NCI-H446 (cell line): ENCODE data around the gene AP5S1.
"Not testable (repeated sequence)": the region's sequence is repeated elsewhere in the genome, so short reads cannot be mapped to it uniquely, and the experiment has no call there.

Experiments
- DNase-seq, 2 experiments: peaks; one replicate each; lab custom pipeline; 2025; lab: John Stamatoyannopoulos, UW

Gene AP5S1

DNA sequence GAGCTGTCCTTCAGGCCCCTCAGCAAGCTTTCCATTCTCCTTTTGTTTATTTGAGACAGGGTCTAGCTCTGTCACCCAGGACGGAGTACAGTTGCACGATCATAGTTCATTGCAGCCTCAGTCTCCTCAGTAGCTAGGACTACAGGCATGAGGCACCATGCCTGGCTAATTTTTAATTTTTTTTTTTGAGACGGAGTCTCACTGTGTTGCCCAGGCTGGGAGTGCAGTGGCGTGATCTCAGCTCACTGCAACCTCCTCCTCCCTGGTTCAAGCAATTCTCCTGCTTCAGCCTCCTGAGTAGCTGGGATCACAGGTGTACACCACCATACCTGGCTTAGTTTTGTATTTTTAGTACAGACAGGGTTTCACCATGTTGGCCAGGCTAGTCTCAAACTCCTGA lies 31.1 kb upstream of the AP5S1 start:
- not testable (repeated sequence) for DNase-seq

DNA sequence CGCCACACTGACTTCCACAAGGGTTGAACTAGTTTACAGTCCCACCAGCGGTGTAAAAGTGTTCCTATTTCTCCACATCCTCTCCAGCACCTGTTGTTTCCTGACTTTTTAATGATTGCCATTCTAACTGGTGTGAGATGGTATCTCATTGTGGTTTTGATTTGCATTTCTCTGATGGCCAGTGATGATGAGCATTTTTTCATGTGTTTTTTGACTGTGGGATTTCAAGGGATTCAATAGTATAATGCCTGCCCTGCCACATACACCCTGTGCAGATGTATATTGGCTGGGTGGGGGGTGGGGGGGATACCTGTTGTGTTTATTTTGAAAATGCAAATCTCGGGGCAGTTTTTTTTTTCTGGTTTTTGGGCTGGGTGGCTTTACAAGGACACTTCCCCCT lies 26.2 kb upstream of the AP5S1 start:
- DNase-seq = not testable (repeated sequence)

DNA sequence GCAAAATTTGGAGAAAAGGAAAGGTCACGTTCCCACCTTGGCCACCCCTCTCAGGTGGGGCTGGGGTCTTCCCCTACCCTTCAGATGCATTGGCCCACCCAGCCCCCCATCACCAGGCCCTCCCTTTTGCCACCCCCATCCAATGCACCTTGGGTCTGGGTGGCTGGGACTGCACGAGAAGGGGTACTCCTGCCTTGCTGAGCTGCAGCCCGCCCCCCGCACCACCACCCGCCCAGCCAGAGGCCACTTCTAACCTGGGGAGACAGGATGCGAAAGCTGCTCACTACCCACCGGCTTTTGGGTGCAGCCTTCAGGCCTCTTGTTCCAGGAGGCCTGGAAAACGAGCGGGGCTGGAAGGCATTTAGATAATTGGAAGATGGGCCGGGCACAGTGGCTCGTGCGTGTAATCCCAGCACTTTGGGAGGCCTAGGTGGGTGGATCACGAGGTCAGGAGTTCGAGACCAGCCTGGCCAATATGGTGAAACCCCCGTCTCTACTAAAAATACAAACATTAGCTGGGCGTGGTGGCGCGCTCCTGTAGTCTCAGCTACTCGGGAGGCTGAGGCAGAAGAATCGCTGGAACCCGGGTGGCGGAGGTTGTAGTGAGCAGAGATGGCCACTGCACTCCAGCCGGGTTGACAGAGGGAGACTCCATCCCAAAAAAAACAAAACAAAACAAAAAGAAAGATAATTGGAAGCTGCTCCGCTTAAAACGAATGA lies 25.5 kb upstream of the AP5S1 start:
- no peak for DNase-seq

DNA sequence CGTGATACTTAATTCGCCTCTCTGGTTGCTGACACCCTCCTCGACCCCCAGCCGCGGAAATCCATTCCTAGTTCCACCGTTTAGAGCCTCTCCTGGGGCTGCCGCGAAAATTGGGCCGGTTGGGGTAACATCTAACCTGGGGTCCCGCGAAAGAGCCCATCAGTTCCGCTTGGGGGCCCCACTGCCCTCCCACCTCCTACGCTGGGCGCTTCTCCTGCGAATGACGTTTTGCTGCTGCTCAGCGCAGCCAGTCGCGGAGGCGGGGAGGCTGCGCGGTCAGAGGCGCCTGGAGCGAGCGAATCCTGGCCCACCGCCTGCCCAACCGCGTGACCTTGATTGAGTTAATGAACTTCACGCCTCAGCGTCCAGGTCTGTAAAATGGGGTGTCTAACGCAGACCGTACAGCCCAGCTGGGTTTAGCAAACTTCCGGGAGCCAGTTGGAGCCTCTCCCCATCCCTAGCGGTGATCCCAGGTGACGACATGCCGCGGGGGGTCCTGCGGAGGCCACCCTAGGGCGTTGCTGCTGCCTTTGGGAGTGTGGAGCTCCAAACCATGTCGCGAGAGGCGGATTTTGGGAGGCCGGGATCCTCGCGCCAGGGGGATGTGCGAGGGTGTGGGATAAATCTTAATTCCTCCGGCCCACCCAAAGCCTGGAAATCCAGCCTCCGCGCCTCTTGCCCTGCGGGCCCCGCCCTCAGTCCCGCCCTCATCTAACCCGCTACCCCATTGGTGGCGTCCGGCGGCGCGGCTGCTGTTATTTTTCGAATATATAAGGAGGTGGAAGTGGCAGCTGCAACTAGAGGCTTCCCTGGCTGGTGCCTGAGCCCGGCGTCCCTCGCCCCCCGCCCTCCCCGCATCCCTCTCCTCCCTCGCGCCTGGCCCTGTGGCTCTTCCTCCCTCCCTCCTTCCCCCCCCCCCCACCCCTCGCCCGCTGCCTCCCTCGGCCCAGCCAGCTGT lies 24.6 kb upstream of the AP5S1 start, which contains the start of gene CDC25B:
Gene CDC25B (plus strand): TSS at position 800 of the 958 bp plus-strand sequence. CDS start 222 bp downstream, outside the sequence.
- peak; percentile 83 to 93 for DNase-seq

DNA sequence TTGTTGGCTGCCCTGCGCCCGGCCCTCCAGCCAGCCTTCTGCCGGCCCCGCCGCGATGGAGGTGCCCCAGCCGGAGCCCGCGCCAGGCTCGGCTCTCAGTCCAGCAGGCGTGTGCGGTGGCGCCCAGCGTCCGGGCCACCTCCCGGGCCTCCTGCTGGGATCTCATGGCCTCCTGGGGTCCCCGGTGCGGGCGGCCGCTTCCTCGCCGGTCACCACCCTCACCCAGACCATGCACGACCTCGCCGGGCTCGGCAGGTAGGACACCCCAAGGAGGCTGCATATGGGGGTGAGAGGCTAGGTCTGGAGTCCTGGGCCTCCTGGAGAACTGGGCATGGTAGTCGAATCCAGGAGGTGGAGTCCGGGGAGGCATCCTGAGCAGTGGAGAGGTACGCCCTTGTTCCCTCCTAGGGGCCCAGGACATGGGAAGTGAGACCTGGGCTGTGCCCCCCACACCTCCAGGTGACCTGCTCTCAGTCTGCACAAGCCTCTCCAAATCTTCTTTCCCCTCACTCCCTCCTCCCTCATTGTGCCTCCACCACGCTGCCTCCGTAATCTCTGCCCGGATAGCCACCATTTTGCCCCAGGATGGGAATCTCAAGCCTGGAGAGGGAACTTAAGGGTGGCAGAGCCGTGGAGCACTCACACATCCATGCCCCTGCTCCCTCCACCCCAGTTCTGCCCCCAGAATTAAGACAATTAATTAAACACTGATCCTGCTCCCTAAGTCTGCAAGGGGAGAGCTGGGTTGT lies 23.7 kb upstream of the AP5S1 start:
- no peak for DNase-seq

DNA sequence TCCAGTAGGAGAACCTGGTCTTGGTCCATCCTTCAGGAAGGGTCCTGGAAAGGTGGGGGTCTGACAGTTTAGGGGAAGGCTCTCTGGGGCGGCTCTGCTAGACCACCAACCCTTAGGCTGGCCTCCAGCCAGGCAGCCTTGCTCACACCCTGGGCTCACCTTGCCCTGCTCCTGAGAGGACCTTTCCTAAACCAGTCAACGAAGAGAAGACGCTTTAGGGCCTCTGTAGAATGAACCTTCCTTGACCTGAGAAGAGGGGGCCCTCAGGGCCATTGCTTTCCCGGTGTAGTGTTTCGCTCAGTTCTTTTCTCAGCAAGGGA lies 23.2 kb upstream of the AP5S1 start:
- no peak for DNase-seq

DNA sequence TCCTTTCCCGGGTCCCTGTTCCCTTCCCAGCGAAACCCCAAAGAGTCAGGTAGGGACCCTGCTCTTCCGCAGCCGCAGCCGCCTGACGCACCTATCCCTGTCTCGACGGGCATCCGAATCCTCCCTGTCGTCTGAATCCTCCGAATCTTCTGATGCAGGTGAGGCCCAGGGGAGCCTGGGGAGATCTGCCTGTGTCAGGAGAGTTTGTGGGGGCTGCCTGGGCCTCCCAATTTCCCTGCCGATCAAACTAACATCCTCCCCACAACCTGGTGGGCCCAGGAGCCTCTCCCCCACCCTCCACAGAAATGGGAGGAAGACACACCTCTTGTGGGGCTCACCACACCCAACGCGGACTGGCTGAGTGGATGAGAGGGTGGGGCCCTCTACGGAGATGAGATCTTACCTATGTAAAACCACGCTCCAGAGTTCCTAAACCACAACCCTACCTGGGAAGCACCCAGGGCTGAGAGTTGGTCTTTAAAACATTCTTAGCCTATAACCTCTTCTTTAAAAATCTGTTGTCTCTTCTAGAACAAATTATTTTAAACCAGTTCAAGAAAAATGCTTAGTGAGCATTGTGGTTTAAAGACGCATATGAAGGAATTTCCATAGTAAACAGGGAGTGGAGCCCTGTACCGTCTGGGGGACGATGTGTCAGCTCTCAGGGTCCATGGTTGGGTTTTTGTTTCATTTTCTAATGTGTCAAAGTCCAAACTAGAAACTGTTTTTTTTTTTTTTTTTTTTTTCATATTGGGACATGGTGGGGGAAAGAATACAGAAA lies 22.6 kb upstream of the AP5S1 start:
- no peak for DNase-seq

DNA sequence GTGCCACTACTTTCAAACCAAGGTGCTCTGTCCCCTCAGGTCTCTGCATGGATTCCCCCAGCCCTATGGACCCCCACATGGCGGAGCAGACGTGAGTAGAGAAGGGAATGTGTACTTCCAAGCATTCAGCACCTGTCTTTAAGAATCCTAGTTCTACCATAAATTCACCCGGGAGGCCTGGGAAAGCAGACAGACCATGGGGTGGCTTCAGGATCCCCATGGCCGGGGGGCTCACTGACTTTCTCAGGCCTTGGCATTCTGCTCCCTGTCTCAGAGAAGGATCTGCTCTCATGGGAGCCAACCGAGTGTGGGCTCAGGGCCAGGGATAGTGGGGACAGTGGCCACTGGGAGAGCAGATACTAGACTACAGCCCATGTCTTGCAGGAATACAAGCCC lies 22.0 kb upstream of the AP5S1 start:
- no peak for DNase-seq

DNA sequence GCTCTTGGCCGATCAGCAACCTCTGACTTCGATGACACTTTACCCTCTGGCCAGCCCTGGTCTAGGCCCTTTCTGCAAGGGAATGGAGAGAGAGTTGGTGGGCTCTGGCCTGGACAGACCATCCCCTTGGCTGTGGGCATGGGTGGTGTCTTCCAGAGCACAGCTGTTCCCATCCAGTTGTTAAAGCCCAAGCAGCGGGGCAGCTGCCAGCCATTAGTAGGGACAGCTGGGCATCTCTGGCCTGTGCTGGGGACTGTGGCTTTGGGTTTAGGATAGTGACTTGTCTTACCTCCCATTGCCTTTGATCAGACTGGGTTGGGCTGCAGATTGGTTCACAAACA lies 21.5 kb upstream of the AP5S1 start:
- DNase-seq = no peak

DNA sequence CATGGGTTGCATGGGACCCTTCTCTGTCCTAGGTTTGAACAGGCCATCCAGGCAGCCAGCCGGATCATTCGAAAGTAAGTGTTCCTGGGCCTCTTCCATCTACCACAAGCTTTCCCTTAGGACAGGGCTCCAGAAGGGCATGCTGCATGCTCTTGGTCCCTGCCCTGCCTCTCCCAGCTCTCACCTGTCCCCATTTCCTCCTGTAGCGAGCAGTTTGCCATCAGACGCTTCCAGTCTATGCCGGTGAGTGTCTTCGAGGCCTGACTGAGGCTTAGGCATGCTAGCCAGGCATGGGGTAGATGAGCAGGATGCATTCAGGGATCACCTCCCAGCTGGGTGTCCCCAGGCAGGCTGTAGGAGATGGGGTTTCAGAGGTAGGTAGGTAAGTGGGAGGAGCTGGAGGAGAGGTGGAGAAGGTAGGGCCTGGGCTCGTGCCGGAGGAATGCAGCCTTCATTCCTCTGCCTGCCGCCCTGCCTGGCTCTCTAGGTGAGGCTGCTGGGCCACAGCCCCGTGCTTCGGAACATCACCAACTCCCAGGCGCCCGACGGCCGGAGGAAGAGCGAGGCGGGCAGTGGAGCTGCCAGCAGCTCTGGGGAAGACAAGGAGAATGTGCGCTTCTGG lies 20.0 kb upstream of the AP5S1 start:
- DNase-seq = no peak

DNA sequence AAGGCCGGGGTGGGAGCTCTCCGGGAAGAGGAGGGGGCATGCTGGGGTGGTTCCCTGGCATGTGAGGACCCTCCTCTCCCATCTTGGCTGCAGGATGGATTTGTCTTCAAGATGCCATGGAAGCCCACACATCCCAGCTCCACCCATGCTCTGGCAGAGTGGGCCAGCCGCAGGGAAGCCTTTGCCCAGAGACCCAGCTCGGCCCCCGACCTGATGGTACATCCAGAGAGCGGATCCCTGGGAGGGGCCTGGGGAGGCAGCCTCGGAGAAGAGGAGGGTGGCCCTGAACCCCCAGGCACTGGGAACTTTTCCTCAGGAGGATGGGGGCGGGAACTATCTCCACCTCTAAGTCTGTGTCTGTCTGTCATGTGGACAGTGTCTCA lies 19.5 kb upstream of the AP5S1 start:
- no peak for DNase-seq

DNA sequence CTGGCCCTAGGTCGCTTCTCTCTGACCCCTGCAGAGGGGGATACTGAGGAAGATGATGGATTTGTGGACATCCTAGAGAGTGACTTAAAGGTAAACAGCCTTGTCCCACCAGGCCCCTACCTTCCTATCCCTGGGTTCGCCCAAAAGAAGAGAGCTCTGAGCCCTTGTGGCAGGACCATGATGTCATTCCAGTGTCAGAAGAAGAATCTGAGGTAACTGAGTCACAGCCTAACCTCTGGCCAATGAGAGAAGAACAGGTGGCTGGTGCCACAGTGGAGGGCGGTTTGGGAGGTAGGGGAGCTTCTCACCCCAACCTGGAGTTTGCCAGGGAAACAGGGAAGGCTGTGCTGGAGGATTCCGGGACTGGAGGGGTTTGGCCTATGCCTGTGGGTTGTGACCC lies 19.0 kb upstream of the AP5S1 start:
- no peak for DNase-seq

DNA sequence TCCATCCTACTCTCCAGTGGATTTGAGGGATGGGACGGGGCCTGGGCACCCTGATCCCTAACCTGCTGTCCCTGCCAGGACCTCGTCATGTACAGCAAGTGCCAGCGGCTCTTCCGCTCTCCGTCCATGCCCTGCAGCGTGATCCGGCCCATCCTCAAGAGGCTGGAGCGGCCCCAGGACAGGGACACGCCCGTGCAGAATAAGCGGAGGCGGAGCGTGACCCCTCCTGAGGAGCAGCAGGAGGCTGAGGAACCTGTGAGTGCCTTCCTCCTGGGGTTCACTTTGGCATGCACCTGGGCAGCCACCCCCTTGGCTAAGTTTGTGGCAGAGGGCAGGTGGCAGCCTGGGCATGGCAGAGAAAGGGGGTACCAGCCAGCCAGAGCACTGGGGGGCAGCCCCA lies 18.5 kb upstream of the AP5S1 start:
- no peak for DNase-seq

DNA sequence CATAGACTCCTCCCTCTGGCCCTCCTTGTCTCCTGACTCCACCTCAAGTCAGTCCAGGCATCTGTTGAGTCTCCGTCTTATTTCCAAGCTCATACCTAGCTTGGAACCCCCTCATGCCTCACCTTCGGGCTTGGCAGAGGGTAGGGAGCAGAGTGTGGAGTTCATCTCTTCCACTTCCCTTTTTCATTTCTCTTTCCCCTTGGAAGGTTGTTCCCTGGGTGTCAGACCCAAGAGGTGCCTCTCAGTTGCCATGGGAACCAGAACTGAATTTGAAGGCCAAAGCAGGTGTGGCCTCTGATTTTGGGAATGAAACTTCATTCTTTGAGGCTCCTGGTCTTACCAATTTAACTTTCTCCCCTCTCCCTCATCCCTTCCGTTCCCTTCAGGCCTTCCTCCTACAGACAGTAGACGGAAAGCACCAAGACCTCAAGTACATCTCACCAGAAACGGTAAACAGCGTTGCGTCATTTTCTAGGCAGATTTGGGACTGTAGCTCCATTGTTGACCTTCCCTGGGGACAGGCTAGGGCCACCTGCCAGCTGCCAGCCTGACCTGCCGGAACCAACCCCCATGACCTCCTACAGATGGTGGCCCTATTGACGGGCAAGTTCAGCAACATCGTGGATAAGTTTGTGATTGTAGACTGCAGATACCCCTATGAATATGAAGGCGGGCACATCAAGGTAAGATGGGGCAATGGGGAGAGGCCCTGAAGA lies 17.7 kb upstream of the AP5S1 start:
- DNase-seq = no peak

DNA sequence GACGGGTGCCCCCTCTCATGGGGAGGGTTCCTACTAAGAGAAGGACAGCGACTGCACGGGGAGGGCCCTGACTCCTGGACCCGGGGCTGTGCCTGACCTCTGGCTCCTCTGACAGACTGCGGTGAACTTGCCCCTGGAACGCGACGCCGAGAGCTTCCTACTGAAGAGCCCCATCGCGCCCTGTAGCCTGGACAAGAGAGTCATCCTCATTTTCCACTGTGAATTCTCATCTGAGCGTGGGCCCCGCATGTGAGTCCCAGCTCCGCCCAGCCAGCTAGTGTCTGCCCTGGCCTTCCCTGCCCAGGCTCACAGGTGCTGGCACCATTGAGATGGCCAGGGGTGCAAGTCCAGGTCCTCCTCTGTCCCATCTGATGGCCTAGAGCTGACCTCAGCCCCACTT lies 17.1 kb upstream of the AP5S1 start:
- DNase-seq = no peak

DNA sequence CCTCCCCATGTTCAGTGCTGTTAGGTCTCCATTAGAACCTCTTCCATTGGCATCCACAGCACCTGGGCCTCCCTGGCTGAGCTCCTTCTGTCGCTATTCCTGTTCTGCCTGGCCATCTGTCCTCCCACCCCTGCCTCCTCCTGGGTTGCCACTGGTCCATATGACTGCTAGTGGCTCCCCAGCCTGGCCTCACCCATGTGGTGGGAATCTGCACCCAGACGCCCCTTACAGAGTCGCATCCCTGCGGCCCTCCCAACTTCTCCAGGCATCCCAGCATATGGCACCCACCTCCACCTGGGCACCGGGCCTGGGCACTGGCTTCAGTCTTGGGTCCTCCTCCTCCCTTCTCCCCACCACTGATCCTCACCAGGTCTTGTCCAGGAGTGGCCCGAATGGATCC lies 16.5 kb upstream of the AP5S1 start:
- DNase-seq = no peak

DNA sequence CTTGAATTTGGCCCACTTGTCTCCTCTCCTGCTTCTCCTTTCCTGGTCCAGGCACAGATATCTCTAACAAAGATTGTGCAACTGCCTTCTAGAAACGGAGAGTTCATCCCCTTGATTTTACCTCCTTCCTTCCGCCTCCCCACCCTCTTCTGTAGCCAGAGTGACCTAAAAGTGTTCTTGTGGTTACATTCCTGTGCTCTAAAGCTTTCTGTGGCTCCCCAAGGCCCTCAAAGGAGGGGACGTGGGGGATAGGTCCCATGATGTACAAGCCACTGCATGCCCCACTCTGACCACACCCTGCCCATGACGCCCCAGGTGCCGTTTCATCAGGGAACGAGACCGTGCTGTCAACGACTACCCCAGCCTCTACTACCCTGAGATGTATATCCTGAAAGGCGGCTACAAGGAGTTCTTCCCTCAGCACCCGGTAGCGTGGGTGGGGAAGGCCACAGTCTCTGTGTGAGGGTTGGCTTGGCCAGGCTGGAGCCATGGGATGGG lies 16.0 kb upstream of the AP5S1 start:
- no peak for DNase-seq

DNA sequence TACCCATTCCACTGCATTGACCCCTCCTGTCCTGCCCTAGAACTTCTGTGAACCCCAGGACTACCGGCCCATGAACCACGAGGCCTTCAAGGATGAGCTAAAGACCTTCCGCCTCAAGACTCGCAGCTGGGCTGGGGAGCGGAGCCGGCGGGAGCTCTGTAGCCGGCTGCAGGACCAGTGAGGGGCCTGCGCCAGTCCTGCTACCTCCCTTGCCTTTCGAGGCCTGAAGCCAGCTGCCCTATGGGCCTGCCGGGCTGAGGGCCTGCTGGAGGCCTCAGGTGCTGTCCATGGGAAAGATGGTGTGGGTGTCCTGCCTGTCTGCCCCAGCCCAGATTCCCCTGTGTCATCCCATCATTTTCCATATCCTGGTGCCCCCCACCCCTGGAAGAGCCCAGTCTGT lies 15.6 kb upstream of the AP5S1 start:
- DNase-seq = no peak

DNA sequence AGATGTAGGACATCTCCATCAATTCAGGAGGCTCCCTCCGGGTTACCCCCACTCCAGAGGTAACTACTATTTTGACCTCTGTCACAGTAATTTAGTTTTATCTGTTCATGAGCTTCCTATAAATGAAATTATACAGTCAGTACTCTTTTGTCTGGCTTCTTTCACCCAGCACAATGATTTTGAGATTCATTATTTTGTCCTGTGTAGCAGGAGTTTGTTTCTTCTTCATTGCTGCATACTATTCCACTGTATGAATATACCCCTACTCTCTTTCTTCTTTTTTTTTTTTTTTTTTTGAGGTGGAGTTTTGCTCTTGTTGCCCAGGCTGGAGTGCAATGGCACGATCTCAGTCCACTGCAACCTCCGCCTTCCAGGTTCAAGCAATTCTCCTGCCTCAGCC lies 11.8 kb upstream of the AP5S1 start:
- DNase-seq = no peak

DNA sequence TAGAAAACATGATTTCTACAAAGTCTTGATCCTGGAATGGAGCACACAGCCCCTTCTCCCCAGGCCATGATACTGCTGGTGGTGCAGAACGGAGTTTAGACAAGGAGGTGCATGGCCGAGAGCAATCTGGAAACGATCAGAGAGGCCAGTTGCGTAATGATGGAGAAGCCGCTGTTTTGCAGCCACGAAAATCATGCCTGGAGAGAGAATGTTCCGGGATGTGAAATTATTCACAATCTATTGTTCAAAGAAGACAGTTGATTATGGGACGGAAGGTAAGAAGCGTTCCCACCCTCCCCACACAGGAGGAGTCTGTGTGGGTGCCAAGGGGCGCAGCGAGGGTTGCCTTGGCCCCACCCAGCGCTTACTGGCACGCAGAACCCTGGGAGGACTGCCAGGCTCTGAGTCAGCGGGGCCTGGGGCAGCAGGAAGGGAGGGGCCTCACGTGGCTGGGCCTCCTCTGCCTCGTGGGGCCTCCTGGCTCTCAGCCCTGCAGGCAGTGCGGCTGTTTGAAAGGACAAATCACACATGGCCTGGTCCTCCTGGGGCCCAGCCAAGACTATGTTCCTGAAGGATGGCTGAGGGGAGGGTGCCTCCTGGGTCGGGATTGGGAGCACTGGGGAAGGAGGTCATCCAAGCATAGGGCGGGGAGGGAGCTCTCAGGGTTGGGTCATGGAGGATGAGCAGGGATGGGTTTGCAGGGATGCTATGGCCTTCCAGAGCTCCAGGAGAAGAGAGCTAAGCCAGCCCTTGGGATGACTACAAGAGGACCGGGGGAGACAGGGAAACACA lies 8.7 kb upstream of the AP5S1 start:
- DNase-seq = peak; percentile 95 to 99
